GM21786 (cell line): Measurements from ENCODE around the gene EEFSEC.

Source experiments
- ATAC-seq: cut with Tn5 transposase; IDR thresholded peaks from one replicate; pipeline ENCODE4 v1.9.1; 2021; ENCODE audit not compliant: unreplicated experiment

The EEFSEC gene

GRCh38 chr3:128347282-128347681 lies 194.0 kb downstream of the EEFSEC start:
- ATAC-seq = no peak

GRCh38 chr3:128348075-128348474 lies 194.8 kb downstream of the EEFSEC start:
- no peak for ATAC-seq

- no peak for ATAC-seq
Measured at GRCh38 chr3:128348805-128349531, 195.7 kb downstream of the EEFSEC start.

- no peak for ATAC-seq
Measured at GRCh38 chr3:128349963-128350599, 196.8 kb downstream of the EEFSEC start.

GRCh38 chr3:128351546-128351945 lies 198.3 kb downstream of the EEFSEC start:
- no peak for ATAC-seq

- no peak for ATAC-seq
Measured at GRCh38 chr3:128352326-128352725, 199.0 kb downstream of the EEFSEC start.

- no peak for ATAC-seq
Measured at GRCh38 chr3:128353361-128353965, 200.2 kb downstream of the EEFSEC start.

- ATAC-seq = no peak
Measured at GRCh38 chr3:128353991-128354687, 200.9 kb downstream of the EEFSEC start.

- ATAC-seq = no peak
Measured at GRCh38 chr3:128354788-128355542, 201.7 kb downstream of the EEFSEC start.

- no peak for ATAC-seq
Measured at GRCh38 chr3:128355543-128355919, 202.2 kb downstream of the EEFSEC start.

- ATAC-seq = no peak
Measured at GRCh38 chr3:128356822-128357221, 203.5 kb downstream of the EEFSEC start.

GRCh38 chr3:128357538-128357937 lies 204.3 kb downstream of the EEFSEC start:
- ATAC-seq = no peak

GRCh38 chr3:128358156-128358895 lies 205.0 kb downstream of the EEFSEC start:
- ATAC-seq = no peak

GRCh38 chr3:128359060-128359664 lies 205.9 kb downstream of the EEFSEC start:
- ATAC-seq = no peak

GRCh38 chr3:128359846-128360642 lies 206.8 kb downstream of the EEFSEC start:
- no peak for ATAC-seq

- ATAC-seq = no peak
Measured at GRCh38 chr3:128360705-128361271, 207.5 kb downstream of the EEFSEC start.

- no peak for ATAC-seq
Measured at GRCh38 chr3:128362026-128362965, 209.0 kb downstream of the EEFSEC start.

GRCh38 chr3:128364291-128364690 lies 211.0 kb downstream of the EEFSEC start:
- ATAC-seq = no peak
